Suppressor macrophage treated with lipopolysaccharide for 1 hour (primary cell): ENCODE results near the gene TIRAP.
A peak's percentile ranks its signal among the peaks of the same experiment; 100 is the strongest.

Source experiments
- DNase-seq, 3 donors: peaks; one replicate each; pipeline ENCODE4 v3.0.0-alpha.2; 2020 to 2022

The TIRAP gene

DNA sequence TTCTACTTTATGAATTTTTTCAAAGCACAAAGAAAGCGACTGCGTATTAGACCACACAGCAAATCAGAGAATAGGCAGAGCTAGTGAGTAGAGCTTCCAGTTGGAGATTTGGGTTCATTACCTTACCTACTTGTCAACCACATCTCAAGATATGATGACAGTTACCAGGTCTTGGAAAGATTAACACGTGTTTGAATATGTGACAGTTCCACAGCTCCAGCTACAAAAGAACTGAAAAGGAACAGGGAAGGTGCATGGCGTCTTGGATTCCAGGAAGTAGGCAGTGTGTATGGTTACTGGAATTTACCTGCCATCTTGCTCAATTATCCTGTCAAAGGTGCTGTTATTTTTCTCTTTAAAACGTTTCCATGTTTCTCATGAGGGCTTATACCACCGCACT is 5.3 kb downstream of the TIRAP start:
- DNase-seq = no peak

DNA sequence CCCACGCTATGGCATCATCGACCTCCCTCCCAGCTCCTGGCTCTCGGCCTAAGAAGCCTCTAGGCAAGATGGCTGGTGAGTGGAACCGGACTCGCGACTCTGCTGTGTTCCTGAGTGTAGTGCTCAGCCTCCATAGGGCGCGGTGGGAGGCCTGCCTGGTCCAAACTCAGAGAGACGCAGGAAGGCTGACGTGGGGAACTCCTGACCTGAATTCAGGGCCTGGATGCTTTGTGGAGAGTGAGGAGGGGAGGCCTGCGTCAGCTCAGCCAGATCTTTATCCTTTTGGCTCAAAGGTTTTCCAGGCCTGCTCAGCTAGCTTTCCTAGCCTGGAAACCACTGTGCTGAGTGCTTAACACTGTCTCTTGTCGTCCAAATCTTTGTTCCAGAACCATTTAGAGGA is 8.0 kb downstream of the TIRAP start:
- DNase-seq = no peak

DNA sequence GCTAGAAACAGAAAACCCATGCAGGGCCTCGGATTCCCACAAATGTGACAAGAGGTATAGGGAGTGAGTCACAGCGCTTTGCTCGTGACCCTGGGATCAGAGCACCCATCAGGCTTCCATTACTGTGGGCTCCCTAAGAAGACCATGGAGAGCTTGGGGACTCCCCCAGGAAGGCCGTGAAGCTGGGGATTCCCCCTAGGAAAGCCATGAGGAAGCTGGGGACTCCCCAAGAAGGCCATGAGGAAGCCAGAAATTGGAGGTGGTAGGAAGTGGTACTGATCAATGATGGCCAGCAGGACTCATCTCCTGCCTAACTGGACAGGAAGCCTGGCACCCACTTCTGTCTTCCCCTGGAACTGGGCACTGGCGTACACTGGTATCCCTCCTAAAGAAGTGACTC is 10.8 kb downstream of the TIRAP start:
- DNase-seq = peak; percentile 80 to 88 (median 85)

DNA sequence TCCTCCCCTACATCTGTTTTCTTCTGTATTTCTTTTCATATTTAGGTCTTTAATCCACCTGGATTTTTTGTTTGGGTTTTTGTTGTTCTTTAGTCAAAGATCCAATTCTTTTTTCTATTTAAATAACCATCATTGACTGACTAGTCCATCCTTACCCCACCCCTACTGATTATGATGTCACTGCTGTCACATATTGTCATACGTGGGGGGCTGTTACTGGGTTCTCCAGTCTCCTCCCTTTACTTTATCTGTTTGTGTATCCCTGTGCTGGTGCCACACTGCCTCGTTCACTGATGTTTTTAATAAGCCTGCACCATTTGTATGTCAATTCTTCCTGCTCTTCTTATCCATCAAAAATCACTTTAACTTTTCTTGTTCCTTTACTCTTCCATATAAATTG is 14.1 kb downstream of the TIRAP start:
- DNase-seq = no peak

DNA sequence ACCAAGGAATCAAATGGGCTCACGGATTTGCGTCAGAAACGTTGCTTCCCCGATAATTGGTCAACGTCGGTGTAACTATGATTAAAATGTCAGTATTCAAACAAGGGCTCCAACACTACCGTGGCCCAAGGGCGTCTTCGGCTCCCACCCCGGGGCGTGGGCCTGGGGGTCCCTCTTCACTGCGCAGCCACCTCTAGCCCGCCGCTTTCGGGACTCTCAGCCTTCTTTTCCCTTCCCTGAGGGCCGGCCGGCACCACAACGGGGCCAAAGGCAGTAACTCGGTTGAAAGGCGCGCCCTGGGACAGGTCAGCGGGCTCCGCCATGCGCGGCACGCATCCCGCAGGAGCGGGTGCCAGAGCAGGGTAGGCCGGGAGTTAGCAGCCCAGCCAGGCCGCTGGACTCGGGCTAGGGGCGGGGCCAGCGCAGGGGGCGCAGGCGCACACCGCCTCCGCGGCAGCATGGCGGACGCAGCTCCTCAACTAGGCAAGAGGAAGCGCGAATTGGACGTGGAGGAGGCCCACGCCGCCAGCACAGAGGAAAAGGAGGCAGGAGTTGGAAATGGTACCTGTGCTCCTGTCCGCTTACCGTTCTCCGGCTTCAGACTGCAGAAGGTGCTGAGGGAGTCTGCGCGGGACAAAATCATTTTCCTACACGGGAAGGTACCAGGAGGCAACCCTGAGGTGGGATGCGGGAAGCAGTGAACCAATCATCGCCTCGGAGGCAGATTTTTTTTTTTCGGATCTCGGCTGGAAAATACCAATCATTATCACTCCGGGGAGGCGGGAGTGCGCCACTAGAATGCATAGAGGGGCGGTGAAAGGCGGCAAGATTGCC is 20.9 kb downstream of the TIRAP start, which contains the start of gene DCPS:
TSS of gene DCPS (plus strand) at position 438 of the 834 bp plus-strand sequence. CDS start at position 459, 21 bp downstream.
- DNase-seq = peak; percentile 91 to 96 (median 93)

DNA sequence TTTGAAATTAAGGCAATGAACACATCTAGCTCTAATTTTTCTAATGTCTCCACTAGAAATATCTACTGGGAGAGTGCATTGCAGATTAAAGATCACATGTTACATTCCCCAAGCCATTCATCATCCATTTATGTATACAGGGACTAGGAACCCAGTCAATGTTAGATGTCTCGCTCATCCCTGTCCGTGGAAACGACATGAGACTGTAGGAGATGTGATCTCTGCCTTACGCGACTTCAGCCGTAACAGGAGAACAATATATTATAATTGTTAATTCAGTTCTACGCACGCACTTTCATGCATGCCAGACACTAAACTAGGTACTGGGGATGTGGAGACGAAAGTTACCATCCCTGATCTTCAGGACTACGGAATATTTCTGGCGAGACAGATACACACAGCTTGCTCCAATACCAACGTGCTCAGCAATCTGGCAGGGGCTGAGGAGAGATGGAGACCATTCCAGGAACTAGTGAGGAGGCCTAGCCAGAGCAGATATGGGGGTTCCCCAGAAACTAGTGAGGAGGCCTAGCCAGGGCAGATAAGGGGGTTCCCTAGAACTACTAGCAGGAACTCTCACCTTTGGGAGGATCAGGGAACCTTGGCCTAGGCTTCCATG is 21.7 kb downstream of the TIRAP start:
- peak in 1 of 3 donors; percentile 17 for DNase-seq

DNA sequence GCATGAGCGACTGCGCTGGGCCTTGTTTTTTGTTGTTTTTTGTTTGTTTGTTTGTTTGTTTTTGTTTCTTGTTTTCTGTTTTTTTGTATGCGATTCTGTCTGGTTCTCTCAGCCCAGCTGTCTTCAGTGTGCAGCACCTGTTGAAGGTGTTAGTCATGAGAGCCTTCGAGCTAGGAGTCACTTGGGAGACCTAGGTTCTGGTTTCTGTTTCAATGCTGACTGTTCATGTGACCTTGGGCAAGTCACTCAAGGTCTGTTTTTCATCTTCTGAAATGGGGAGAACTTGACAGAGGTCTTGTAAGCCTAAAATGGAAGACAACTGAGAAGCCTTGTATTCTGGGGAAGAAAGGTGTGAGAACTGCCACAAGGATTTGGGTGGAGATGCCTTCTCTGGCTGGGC is 22.8 kb downstream of the TIRAP start:
- no peak for DNase-seq

DNA sequence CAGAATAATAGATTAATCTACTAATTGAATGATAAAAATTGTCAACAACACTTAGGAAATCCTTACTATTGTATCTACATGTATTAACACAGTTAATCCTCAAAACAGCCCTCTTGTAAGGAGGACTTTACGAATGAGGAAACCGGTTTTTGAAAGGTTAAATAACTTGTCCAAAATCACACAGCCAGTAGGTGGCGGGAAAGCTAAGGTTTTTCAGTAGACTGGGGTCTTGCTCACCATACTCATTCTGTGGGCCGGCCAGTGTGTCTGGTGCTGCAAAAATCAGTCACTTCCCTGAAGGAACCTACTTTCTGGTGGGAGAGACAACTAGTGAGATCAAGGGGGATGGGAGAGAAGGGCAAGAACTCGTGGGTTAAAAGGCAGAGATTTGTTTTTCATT is 24.8 kb downstream of the TIRAP start:
- peak; percentile 49 to 63 (median 58) for DNase-seq

DNA sequence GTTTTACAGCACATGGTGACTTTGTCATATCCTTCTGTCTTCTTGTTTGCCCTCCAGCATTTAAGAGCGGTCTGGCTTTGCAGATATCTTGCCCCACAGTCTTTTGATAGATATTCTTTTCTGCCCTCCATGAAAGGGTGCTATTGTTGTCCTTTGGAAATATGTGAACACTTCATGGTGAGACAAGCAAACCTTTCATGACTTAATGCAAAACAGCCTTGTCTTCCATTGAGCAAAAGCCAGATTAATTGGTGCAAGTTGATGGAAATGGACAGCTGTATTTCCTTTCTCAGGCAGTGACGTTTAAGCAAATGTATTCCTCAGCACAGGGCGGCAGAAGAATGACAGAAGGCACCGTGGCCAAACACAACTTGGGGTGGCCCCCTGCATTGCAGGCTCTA is 25.4 kb downstream of the TIRAP start:
- DNase-seq = no peak

DNA sequence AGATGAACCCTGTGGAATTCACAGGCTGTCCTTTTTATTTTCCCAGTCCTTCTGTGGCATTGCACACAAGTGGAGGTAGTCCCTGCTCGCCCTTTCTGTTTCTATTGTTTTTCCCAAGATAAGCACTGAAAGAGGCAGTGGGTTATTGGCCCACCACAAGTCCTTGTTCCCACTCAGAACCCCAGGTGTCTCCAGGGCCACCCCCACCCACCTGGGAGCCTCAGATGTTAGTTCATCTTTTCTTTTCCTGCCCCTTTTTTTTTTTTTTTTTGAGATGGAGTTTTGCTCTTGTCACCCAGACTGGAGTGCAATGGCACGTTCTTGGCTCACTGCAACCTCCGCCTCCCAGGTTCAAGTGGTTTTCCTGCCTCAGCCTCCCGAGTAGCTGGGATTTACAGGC is 25.9 kb downstream of the TIRAP start:
- peak in 1 of 3 donors; percentile 3 for DNase-seq

DNA sequence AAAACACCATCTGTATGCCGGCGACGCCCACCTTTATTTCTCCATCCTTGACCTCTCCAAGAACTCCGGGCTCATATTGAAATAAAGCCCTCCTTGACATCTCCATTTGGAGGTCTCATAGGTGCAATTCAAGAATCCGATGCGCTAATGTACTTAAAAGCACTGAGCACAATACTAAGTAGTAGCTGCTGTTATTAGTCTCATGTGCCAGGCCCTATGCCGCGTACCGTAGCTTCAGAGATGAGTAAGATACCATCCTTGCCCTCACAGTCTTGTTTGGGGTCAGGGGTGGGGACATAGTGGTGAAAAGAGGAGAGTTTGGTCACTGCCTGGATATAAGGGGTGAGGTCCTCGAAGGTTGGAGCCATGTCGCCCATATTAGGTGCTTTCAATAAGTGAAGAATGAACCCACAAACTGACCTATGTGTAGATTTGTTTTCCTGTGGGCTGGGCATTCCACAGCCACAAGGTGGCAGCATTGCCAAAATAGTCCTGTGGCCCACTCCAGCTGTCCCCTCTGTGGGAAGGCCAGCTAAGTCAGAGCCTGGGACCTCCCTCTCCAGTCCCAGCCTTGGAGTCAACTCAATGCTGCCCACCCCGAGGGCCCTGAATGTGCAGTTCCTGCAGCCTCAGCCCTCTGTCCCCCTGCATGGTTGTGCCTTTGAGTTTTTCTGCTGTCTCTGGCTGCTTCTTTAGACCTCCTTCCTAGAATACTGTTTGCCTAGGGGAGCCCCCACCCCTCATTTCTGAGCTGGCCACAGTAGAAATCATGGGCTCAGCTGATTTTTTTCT is 27.5 kb downstream of the TIRAP start:
- DNase-seq = peak; percentile 81 to 87 (median 85)

DNA sequence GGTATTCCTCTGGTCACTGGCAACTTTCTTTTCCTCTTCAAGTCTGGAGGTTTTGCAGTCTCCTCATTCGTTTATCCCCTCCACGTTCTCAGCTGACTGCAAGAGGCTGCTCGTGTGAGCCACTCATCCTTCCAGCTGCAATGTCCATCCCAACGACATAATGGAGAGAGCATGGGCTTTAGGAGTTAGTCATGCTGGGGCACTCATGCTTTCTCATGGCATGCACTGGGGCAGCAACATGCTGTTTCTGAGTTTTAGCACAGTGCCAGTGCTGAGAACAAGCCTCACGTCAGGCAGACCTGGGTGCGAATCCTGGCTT is 28.1 kb downstream of the TIRAP start:
- DNase-seq = peak in 1 of 3 donors; percentile 18

DNA sequence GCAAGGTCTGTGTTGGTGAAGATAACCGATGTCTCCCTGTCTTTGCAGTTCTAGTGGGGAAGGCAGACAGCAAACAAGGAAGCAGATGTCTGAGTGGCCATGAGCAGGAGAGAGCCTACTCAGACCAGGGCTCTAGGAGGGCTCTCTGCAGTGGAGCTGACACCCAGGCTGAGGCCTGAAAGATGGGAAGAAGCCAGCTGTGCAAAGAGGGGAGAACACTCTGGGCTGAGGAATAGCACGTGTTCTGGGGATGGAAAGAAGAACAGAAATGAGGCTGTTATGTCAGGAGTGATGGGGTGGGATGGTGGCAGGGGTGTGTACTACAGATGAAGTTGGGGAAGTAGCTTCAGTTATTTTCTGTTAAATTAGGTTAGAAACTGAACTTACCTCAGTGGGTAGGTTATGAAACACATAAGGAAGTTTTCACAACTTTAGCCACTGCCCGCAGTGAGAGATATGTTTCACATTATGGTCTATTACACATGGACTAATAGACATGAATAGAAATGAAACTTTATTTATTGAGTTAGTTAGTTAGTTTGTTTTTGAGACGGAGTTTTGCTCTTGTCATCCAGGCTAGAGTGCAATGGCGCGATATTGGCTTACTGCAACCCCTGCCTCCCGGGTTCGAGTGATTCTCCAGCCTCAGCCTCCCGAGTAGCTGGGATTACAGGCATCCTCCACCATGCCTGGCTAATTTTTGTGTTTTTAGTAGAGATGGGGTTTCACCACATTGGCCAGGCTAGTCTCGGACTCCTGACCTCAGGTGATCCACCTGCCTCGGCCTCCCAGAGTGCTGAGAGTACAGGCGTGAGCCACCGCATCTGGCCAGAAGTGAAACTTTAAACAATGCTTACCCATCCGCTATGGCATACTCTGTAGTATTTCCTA is 28.8 kb downstream of the TIRAP start:
- peak; percentile 51 to 70 (median 57) for DNase-seq

DNA sequence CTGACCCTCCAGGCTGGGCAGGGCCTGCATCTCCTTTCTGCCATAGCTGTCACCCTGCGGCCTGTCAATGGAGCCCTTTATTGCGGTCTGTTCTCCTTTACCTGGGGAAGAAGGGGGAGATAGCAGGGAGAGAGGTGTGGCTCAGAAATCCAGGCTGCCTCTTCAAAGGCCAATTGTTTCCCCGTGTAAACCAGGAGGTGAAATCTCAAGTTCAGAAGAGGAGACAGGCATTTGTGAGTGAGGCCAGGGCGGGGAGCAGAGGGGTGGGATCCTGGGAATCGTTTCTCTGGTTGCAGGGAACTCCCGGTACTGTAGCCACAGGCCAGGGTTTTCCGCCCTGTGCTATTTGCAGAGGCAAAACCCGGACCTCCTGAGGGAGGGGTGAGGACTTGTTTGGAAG is 30.1 kb downstream of the TIRAP start:
- no peak for DNase-seq

DNA sequence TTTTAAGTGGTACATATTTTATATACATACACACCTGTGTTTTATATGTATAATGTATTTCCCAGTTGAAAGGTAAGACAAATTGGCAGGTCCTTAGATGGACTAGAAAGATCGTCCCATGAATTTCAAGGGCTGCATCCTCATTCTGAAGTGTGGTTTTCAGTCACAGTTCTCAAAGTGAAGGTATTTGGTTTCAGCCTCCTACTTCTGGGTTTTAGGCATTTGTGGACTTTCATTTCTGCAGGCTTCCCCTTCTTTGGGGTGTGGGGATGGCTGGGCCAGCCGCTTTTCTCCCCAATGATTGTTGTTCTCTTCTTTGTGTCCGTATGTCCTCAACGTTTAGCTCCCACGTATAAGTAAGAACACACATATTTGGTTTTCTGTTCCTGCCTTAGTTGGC is 30.9 kb downstream of the TIRAP start:
- DNase-seq = no peak

DNA sequence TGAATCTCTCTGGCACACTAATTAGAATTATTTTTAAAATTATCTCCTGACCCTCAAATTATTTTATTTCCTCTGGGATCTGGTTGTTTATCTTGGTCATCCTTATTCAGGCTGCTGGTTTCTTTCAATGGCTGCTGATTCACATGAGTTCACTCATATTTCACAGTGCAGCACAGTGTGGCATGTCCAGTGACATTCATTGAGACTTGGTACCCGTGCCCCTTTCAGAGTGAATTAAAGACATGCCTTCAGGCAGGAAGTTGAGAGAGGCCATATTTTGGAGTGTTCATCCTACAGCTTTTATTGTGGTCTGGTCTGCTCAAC is 34.5 kb downstream of the TIRAP start:
- DNase-seq = no peak

DNA sequence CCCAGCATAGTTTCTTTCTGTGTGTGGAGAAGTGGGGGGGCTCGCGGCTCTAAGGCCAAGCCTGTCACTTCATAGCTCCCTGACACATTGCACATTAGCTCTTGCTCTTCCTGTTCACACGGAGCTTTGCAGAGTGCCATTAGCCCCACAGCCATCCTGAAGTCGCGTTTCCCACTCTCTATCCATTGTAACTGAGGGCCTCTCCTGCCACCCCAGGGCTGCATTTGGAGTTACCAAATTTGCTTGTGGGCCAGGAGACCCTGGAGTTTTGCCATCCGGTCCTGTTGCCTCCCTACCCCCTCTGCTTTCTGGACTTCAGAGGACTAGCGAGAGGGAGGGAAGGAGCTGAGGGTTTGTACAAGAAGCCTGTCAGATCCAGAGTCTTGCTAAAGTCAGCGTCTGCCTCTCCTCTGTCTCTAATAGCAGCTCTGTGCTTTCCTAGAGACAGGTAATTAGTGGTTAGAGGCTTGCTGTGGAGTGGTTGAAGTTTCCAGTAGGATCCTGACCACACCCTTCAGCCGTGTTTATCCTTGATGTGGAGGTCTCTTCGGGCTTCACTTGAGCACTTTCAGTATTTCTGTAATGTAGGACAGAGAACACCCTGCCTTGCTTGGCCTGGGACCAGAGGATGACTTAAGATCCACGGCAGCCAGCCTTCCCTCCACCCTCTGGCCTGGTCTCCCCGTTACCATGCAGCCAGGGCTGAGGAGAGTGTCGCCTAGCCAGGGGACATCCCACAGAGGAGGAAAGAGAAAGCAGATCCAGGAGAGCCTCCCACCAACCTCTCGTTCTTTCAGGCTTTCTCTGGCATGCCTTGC is 35.1 kb downstream of the TIRAP start:
- DNase-seq = peak in 1 of 3 donors; percentile 80

DNA sequence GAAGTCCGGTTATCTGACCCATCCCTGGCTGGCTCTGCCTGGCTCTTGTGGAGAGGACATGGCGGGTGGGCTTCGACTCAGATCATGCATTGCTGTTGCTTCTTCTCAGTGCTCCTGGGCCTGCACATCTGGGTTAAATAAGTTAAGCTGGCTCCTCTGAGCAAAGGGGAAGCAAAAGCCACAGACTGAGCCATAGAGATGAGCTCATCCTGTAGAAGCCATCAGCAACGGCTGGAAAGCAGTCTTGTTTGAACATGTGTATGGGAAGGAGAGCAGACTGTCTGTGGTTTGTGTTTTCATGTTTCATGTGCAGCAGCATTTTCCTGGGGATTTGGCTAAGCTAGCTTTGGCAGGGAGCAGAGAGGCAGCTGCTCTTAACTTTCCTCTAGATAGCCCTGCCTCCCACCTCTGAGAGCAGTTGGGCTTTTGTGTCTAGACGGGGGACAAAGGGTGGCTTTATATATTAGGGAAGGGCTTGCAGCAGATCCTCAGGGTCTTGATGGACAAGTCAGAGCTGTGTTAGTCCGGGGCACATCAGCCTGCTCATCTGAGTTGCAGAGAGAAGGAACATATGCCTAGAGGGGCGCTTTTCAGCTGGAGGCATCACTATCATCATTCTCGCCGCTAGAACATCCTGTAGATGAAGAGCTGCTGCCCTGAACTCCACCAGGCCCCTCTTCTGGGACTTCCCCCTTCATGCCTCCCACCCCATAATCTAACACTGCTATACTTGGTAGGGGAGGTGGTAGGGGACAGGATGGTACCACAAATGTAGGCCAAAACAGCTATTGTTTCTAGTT is 35.9 kb downstream of the TIRAP start:
- DNase-seq = peak; percentile 79 to 85 (median 83)

DNA sequence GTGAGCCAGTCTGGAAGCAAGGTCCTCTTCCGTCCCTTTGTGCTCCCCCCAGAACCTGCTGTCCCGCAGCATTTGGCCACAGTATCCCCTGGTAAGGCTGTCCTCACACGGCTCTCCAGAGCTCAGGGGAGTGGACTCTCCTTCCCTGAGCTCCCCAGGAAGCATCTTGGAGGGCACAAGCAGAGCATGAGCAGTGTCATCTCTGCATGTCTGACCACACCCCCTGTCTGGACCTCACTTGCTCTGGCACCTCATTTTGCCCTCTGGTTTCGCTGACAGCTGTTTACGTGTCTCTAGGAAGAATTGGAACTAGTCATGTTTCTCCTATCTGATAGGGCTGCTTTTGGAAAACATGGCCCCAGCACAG is 36.5 kb downstream of the TIRAP start:
- DNase-seq = no peak

DNA sequence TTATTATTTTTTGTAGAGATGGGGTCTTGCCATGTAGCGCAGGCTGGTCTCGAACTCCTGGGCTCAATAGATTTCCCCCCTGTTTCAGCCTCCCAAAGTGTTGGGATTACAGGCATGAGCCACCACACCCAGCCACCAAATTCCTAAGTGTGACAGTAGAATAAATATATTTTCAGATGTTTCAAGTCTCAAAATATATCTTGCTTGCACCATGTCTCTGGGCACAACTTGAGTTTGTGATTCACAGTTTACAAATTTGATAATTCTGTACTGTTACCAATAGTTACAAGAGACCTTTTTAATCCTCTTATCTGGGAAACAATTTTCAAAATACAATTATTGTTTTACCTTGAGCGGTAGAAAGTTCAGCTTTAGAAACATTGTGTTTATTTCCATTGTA is 40.1 kb downstream of the TIRAP start:
- DNase-seq = no peak
